HL-60/S4 treated with retinoic acid at 250 ng/mL for 4 days and 3 days (cell line): ENCODE results near the gene PKD1L1.

Experiments used
- in situ Hi-C: fragments of 300-500 bp; cut with MboI; formaldehyde crosslinking; loops from 2 replicates; pipeline ENCODE4 v1.7.0; 2022; ENCODE audit warnings: low sequenced_read_pairs

Gene PKD1L1

GRCh38 chr7:47967123-47967522, 18.9 kb upstream of the PKD1L1 start:
- in situ Hi-C loops, result no loop called here

GRCh38 chr7:47965456-47965855, 17.2 kb upstream of the PKD1L1 start:
- in situ Hi-C loops, result no loop called here

GRCh38 chr7:47962262-47962661, 14.0 kb upstream of the PKD1L1 start:
- in situ Hi-C loops, result no loop called here

- in situ Hi-C loops, result no loop called here
Measured at GRCh38 chr7:47957156-47957555, 8.9 kb upstream of the PKD1L1 start.

- in situ Hi-C loops, result no loop called here
Measured at GRCh38 chr7:47956220-47956619, 8.0 kb upstream of the PKD1L1 start.

- in situ Hi-C loops, result no loop called here
Measured at GRCh38 chr7:47954231-47954911, 6.1 kb upstream of the PKD1L1 start.

GRCh38 chr7:47953822-47954221, 5.6 kb upstream of the PKD1L1 start:
- in situ Hi-C loops, result no loop called here

GRCh38 chr7:47952224-47952623, 4.0 kb upstream of the PKD1L1 start:
- in situ Hi-C loops, result no loop called here

GRCh38 chr7:47951374-47951773, 3.1 kb upstream of the PKD1L1 start:
- in situ Hi-C loops, result no loop called here

- in situ Hi-C loops, result no loop called here
Measured at GRCh38 chr7:47950714-47951113, 2.4 kb upstream of the PKD1L1 start.

- in situ Hi-C loops, result loop anchor here (10.0 kb wide), 1 partner anchor 165 kb away; no protein-coding TSS in a partner anchor
Measured at GRCh38 chr7:47949703-47950102, 1.4 kb upstream of the PKD1L1 start.

GRCh38 chr7:47947355-47947749, 914 bp downstream of the PKD1L1 start:
- in situ Hi-C loops, result loop anchor here (10.0 kb wide), 1 partner anchor 167 kb away; no protein-coding TSS in a partner anchor

- in situ Hi-C loops, result loop anchor here (10.0 kb wide), 1 partner anchor 168 kb away; no protein-coding TSS in a partner anchor
Measured at GRCh38 chr7:47946581-47947354, 1.5 kb downstream of the PKD1L1 start.

GRCh38 chr7:47945261-47946015, 2.8 kb downstream of the PKD1L1 start:
- in situ Hi-C loops, result loop anchor here (10.0 kb wide), 1 partner anchor 169 kb away; no protein-coding TSS in a partner anchor

GRCh38 chr7:47944536-47945260, 3.6 kb downstream of the PKD1L1 start:
- in situ Hi-C loops, result loop anchor here (10.0 kb wide), 1 partner anchor 170 kb away; no protein-coding TSS in a partner anchor

GRCh38 chr7:47943676-47944474, 4.4 kb downstream of the PKD1L1 start:
- in situ Hi-C loops, result loop anchor here (10.0 kb wide), 1 partner anchor 171 kb away; no protein-coding TSS in a partner anchor

- in situ Hi-C loops, result loop anchor here (10.0 kb wide), 1 partner anchor 172 kb away; no protein-coding TSS in a partner anchor
Measured at GRCh38 chr7:47942651-47943050, 5.6 kb downstream of the PKD1L1 start.

- in situ Hi-C loops, result loop anchor here (10.0 kb wide), 1 partner anchor 173 kb away; no protein-coding TSS in a partner anchor
Measured at GRCh38 chr7:47942132-47942531, 6.1 kb downstream of the PKD1L1 start.

- in situ Hi-C loops, result loop anchor here (10.0 kb wide), 1 partner anchor 174 kb away; no protein-coding TSS in a partner anchor
Measured at GRCh38 chr7:47941136-47941844, 7.0 kb downstream of the PKD1L1 start.
